HepG2 (cell line): ENCODE results near the gene PITRM1. TPM values are rescaled to one million over a fixed set of nuclear protein-coding genes. Genes with fewer than 3 reads are reported as not detected.

Experiments
- HHEX ChIP-seq: IDR thresholded peaks from 2 replicates; pipeline ENCODE4 v1.6.1; 2016; ENCODE audit warnings: control low read depth
- HNRNPK ChIP-seq: fragments of 200-400 bp; formaldehyde crosslinking; IDR thresholded peaks from 2 replicates; pipeline ENCODE4 v1.6.1; 2018; ENCODE audit warnings: low read length, low read depth, moderate library complexity, mild to moderate bottlenecking; ENCODE audit not compliant: poor library complexity, severe bottlenecking
- KDM3A ChIP-seq: IDR thresholded peaks from 2 replicates; pipeline ENCODE4 v1.6.1; 2018; ENCODE audit warnings: low read depth, missing compliant biosample characterization
- MAFG ChIP-seq: sonication (generic); formaldehyde crosslinking; IDR thresholded peaks from 2 replicates; pipeline ENCODE4 v1.5.1; 2020; ENCODE audit warnings: mild to moderate bottlenecking, missing genetic modification reagents
- MLLT10 ChIP-seq: sonication (generic); formaldehyde crosslinking; IDR thresholded peaks from 2 replicates; pipeline ENCODE4 v1.4.0; 2020; ENCODE audit warnings: missing genetic modification reagents
- MXD4 ChIP-seq: IDR thresholded peaks from 2 replicates; pipeline ENCODE4 v1.6.1; 2016; ENCODE audit warnings: mild to moderate bottlenecking, missing biosample characterization, missing genetic modification reagents
- NFE2L2 ChIP-seq: fragments of 150-350 bp; IDR thresholded peaks from 2 replicates; pipeline ENCODE4 v1.6.1; 2014; ENCODE audit warnings: low read length
- NFRKB ChIP-seq: fragments of 450-650 bp; IDR thresholded peaks from 2 replicates; pipeline ENCODE4 v1.6.1; 2017
- POLR2G ChIP-seq: fragments of 200-400 bp; formaldehyde crosslinking; IDR thresholded peaks from 2 replicates; pipeline ENCODE4 v1.6.1; 2018; ENCODE audit warnings: mild to moderate bottlenecking, low read depth, low read length, moderate library complexity
- SCMH1 ChIP-seq: sonication (generic); formaldehyde crosslinking; IDR thresholded peaks from 2 replicates; pipeline ENCODE4 v1.9.0; 2021; ENCODE audit warnings: missing genetic modification reagents, mild to moderate bottlenecking, borderline replicate concordance
- SUZ12 ChIP-seq: fragments of 150-350 bp; IDR thresholded peaks from 2 replicates; pipeline ENCODE4 v1.6.1; 2014; ENCODE audit warnings: low read depth, low read length
- TAF1 ChIP-seq: sonication (generic); formaldehyde crosslinking; IDR thresholded peaks from 2 replicates; pipeline ENCODE4 v1.4.0; 2020; ENCODE audit warnings: missing genetic modification reagents
- ZBTB38 ChIP-seq: sonication (generic); formaldehyde crosslinking; IDR thresholded peaks from 2 replicates; pipeline ENCODE4 v1.5.1; 2020; ENCODE audit warnings: mild to moderate bottlenecking, missing genetic modification reagents
- ZBTB7A ChIP-seq: sonication (generic); formaldehyde crosslinking; IDR thresholded peaks from 2 replicates; pipeline ENCODE4 v1.8.0; 2022; ENCODE audit warnings: mild to moderate bottlenecking, missing genetic modification reagents
- ZBTB8A ChIP-seq: sonication (generic); formaldehyde crosslinking; IDR thresholded peaks from 2 replicates; pipeline ENCODE4 v1.4.0; 2020; ENCODE audit warnings: mild to moderate bottlenecking, low read depth, missing genetic modification reagents, borderline replicate concordance
- ZKSCAN1 ChIP-seq: fragments of 150-350 bp; IDR thresholded peaks from 2 replicates; pipeline ENCODE4 v1.6.1; 2014; ENCODE audit warnings: low read length
- ZMAT3 ChIP-seq: sonication (generic); formaldehyde crosslinking; conservative IDR thresholded peaks from 2 replicates; pipeline ENCODE4 v1.7.0; 2021; ENCODE audit warnings: missing genetic modification reagents
- ZNF17 ChIP-seq: sonication (generic); formaldehyde crosslinking; IDR thresholded peaks from 2 replicates; pipeline ENCODE4 v1.5.0; 2020; ENCODE audit warnings: mild to moderate bottlenecking, missing genetic modification reagents
- ZNF224 ChIP-seq: sonication (generic); formaldehyde crosslinking; IDR thresholded peaks from 2 replicates; pipeline ENCODE4 v1.5.0; 2020; ENCODE audit warnings: mild to moderate bottlenecking, missing genetic modification reagents
- ZNF24 ChIP-seq: fragments of 450-650 bp; IDR thresholded peaks from 2 replicates; pipeline ENCODE4 v1.6.1; 2017; ENCODE audit warnings: antibody characterized with exemption, mild to moderate bottlenecking
- ZNF264 ChIP-seq: sonication (generic); formaldehyde crosslinking; IDR thresholded peaks from 2 replicates; pipeline ENCODE4 v1.4.0; 2020; ENCODE audit warnings: missing genetic modification reagents
- polyA plus RNA-seq, 8 experiments: library from polyadenylated mRNA; depleted of rRNA in 3 of 8; stranded (reverse) in 7 of 8; unstranded in 1 of 8; fragments of >200 nt; fragmentation: Illumina TruSeq in 4 of 8; extraction: Trizol in 4 of 8; gene quantifications; 2 replicates each; pipeline versions ENCODE4 v1.2.1 to v1.2.3, GENCODE V29; 2011 to 2016; ENCODE audit warnings: low read depth in 4 of 8, missing spikeins in 1 of 8, mixed read lengths in 1 of 8; ENCODE audit not compliant: insufficient read depth in 1 of 8
- total RNA-seq, 5 experiments: library from RNA; depleted of rRNA; stranded (reverse); fragments of >200 nt; fragmentation: Illumina TruSeq; extraction: Trizol; gene quantifications; 2 replicates each; pipeline ENCODE4 v1.2.3, GENCODE V29; 2016; ENCODE audit warnings: low read depth in 1 of 5
- TF ChIP-seq, protein P1 (sequence below): conservative IDR thresholded peaks from 2 replicates; pipeline ENCODE4 v1.6.1; 2018; ENCODE audit warnings: missing genetic modification reagents
- TF ChIP-seq, protein P2 (sequence below): sonication (generic); formaldehyde crosslinking; IDR thresholded peaks from 2 replicates; pipeline ENCODE4 v1.4.0; 2020; ENCODE audit warnings: mild to moderate bottlenecking, missing genetic modification reagents
- TF ChIP-seq, protein P3 (sequence below): sonication (generic); formaldehyde crosslinking; IDR thresholded peaks from 2 replicates; pipeline ENCODE4 v1.5.0; 2020; ENCODE audit warnings: mild to moderate bottlenecking, missing genetic modification reagents
- TF ChIP-seq, protein P4 (sequence below): sonication (generic); formaldehyde crosslinking; IDR thresholded peaks from 2 replicates; pipeline ENCODE4 v1.4.0; 2020; ENCODE audit warnings: low read depth, mild to moderate bottlenecking, missing genetic modification reagents
- TF ChIP-seq, protein P5 (sequence below): sonication (generic); formaldehyde crosslinking; IDR thresholded peaks from 2 replicates; pipeline ENCODE4 v1.8.0; 2022; ENCODE audit warnings: missing genetic modification reagents, mild to moderate bottlenecking, moderate library complexity, borderline replicate concordance

The PITRM1 gene
- total and polyA plus RNA-seq, 2 of the 13 experiments (the other 11 are each of a cell fraction or from before 2014, with no cell fraction given): 16.4 to 29.0 TPM

DNA sequence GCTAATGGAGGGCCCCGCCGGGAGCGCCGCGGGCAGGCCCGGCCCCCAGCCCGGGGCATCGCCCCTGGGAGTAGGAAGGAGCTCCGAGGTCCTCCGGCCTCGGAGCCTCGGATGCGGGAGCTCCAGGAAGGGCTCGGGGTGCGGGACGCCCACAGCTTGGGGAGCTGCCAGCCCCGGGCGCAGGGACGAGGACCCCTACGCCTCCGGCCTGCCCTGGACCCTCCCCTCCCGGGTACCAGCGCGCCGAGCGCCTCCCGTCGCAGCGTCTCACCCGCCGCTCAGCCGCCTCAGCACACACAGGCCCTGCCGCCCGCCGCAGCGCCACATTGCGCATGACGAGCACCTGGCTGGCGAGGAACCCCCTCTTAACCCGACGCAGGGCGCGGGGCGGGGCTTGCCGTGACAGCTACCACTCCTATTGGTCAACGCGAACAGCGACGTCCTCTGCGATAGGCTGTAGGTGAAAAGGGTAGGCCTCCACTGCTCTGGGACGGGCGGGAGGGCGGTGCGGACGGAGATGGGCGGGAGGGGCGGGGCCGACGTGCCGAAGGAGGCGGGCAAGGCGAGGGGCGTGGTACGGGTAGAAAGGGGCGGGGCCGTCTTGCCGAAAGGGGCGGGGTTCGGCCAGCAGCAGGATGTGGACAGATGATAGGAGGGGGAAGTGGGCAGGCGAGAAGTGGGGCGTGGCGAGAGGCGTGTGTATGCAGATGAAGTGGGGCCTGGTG, at the start of gene PITRM1 (continued):
- TF ChIP-seq, protein P1, sequence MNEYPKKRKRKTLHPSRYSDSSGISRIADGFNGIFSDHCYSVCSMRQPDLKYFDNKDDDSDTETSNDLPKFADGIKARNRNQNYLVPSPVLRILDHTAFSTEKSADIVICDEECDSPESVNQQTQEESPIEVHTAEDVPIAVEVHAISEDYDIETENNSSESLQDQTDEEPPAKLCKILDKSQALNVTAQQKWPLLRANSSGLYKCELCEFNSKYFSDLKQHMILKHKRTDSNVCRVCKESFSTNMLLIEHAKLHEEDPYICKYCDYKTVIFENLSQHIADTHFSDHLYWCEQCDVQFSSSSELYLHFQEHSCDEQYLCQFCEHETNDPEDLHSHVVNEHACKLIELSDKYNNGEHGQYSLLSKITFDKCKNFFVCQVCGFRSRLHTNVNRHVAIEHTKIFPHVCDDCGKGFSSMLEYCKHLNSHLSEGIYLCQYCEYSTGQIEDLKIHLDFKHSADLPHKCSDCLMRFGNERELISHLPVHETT (CRISPR knock-in tag): no peak; the same call in 1 of the 2 replicates
- TF ChIP-seq HHEX (CRISPR knock-in tag) (no peak), POLR2G (peak; percentile 97), HNRNPK (no peak), MAFG (no peak), ZKSCAN1 (no peak), ZNF17 (CRISPR knock-in tag) (no peak), NFRKB (no peak), ZBTB7A (CRISPR knock-in tag) (no peak), SUZ12 (no peak), TAF1 (CRISPR knock-in tag) (peak; percentile 95), NFE2L2 (no peak), SCMH1 (CRISPR knock-in tag) (no peak), MXD4 (CRISPR knock-in tag) (0 out of 2 replicates have a peak, but pooled peaks have one; percentile 67), ZMAT3 (peak; percentile 89), MLLT10 (no peak), ZBTB8A (CRISPR knock-in tag) (no peak), ZNF224 (CRISPR knock-in tag) (no peak; the same call in 1 of the 2 replicates), ZBTB38 (0 out of 2 replicates have a peak, but pooled peaks have one; percentile 51), ZNF264 (CRISPR knock-in tag) (0 out of 2 replicates have a peak, but pooled peaks have one; percentile 19), KDM3A (CRISPR knock-in tag) (0 out of 2 replicates have a peak, but pooled peaks have one; percentile 59), ZNF24 (no peak)
- TF ChIP-seq, protein P2, sequence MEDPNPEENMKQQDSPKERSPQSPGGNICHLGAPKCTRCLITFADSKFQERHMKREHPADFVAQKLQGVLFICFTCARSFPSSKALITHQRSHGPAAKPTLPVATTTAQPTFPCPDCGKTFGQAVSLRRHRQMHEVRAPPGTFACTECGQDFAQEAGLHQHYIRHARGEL (CRISPR knock-in tag): no peak
- TF ChIP-seq, protein P3, sequence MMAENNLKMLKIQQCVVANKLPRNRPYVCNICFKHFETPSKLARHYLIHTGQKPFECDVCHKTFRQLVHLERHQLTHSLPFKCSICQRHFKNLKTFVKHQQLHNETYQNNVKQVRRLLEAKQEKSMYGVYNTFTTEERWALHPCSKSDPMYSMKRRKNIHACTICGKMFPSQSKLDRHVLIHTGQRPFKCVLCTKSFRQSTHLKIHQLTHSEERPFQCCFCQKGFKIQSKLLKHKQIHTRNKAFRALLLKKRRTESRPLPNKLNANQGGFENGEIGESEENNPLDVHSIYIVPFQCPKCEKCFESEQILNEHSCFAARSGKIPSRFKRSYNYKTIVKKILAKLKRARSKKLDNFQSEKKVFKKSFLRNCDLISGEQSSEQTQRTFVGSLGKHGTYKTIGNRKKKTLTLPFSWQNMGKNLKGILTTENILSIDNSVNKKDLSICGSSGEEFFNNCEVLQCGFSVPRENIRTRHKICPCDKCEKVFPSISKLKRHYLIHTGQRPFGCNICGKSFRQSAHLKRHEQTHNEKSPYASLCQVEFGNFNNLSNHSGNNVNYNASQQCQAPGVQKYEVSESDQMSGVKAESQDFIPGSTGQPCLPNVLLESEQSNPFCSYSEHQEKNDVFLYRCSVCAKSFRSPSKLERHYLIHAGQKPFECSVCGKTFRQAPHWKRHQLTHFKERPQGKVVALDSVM (CRISPR knock-in tag): peak; percentile 44; the same call in 1 of the 2 replicates
- TF ChIP-seq, protein P4, sequence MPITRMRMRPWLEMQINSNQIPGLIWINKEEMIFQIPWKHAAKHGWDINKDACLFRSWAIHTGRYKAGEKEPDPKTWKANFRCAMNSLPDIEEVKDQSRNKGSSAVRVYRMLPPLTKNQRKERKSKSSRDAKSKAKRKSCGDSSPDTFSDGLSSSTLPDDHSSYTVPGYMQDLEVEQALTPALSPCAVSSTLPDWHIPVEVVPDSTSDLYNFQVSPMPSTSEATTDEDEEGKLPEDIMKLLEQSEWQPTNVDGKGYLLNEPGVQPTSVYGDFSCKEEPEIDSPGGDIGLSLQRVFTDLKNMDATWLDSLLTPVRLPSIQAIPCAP (CRISPR knock-in tag): no peak
- TF ChIP-seq, protein P5, sequence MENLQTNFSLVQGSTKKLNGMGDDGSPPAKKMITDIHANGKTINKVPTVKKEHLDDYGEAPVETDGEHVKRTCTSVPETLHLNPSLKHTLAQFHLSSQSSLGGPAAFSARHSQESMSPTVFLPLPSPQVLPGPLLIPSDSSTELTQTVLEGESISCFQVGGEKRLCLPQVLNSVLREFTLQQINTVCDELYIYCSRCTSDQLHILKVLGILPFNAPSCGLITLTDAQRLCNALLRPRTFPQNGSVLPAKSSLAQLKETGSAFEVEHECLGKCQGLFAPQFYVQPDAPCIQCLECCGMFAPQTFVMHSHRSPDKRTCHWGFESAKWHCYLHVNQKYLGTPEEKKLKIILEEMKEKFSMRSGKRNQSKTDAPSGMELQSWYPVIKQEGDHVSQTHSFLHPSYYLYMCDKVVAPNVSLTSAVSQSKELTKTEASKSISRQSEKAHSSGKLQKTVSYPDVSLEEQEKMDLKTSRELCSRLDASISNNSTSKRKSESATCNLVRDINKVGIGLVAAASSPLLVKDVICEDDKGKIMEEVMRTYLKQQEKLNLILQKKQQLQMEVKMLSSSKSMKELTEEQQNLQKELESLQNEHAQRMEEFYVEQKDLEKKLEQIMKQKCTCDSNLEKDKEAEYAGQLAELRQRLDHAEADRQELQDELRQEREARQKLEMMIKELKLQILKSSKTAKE (CRISPR knock-in tag): no peak; the same call in 1 of the 2 replicates
